Posterior vena cava (tissue), 2 donors: Measurements from ENCODE around the gene NTNG1. TPM values are rescaled to one million over a fixed set of nuclear protein-coding genes. Genes with fewer than 3 reads are reported as not detected.

Experiments
- DNase-seq: peaks from one replicate; pipeline ENCODE4 v3.0.0-alpha.2; 2020; ENCODE audit warnings: low spot score
- intact Hi-C, 2 donors: fragments of 100-400 bp; cut with DNase I; formaldehyde crosslinking; loops; one replicate each; pipeline versions ENCODE4 v1.14.1 to v1.14.2; 2022 to 2023
- total RNA-seq, 2 donors: library from RNA; stranded (reverse); fragmentation: NEBNext Ultra II Directional; extraction: Animal tissue kit (Norgen Biotek cat#: 25700); gene quantifications; one replicate each; pipeline ENCODE4 v1.2.1, GENCODE V29; 2021
- donor health status: DM: yes; HTN: yes; CAD: no.
- donor health status: DM: yes; HTN: yes; CAD: no.

NTNG1 gene
- total RNA-seq, 2 donors from 2014 or later: 0.76 to 4.9 TPM

GRCh38 chr1:107473065-107473464 is 332.2 kb downstream of the NTNG1 start:
- intact Hi-C loops: loop anchor here in 1 of 2 donors (5.0 kb wide), 1 partner anchor 1396 kb away; no protein-coding TSS in a partner anchor
- no peak for DNase-seq

GRCh38 chr1:107474877-107475612 is 334.2 kb downstream of the NTNG1 start:
- intact Hi-C loops: loop anchor here in 1 of 2 donors (5.0 kb wide), 1 partner anchor 1398 kb away; no protein-coding TSS in a partner anchor
- no peak for DNase-seq

GRCh38 chr1:107477233-107477632 is 336.4 kb downstream of the NTNG1 start:
- intact Hi-C loops: no loop called here

GRCh38 chr1:107479865-107480350 is 339.1 kb downstream of the NTNG1 start:
- intact Hi-C loops: no loop called here
- no peak for DNase-seq

More at GRCh38 chr1:107477233-107477632, 336.4 kb downstream of the NTNG1 start:
- no peak for DNase-seq

GRCh38 chr1:107480548-107481415 is 339.9 kb downstream of the NTNG1 start:
- intact Hi-C loops: no loop called here
- DNase-seq: no peak

GRCh38 chr1:107481756-107482384 is 341.0 kb downstream of the NTNG1 start:
- intact Hi-C loops: no loop called here
- DNase-seq: no peak

- no peak for DNase-seq
- intact Hi-C loops: no loop called here
Measured at GRCh38 chr1:107483949-107484348, 343.1 kb downstream of the NTNG1 start.

- no peak for DNase-seq
- intact Hi-C loops: no loop called here
Measured at GRCh38 chr1:107486349-107486748, 345.5 kb downstream of the NTNG1 start.

GRCh38 chr1:107487506-107487905 is 346.7 kb downstream of the NTNG1 start:
- no peak for DNase-seq
- intact Hi-C loops: no loop called here

GRCh38 chr1:107491582-107491981 is 350.7 kb downstream of the NTNG1 start:
- DNase-seq: no peak

GRCh38 chr1:107493111-107493716 is 352.4 kb downstream of the NTNG1 start:
- intact Hi-C loops: no loop called here
- no peak for DNase-seq

More at GRCh38 chr1:107491582-107491981, 350.7 kb downstream of the NTNG1 start:
- intact Hi-C loops: no loop called here

- intact Hi-C loops: no loop called here
- no peak for DNase-seq
Measured at GRCh38 chr1:107494061-107494460, 353.2 kb downstream of the NTNG1 start.

- no peak for DNase-seq
- intact Hi-C loops: loop anchor here in 1 of 2 donors (5.0 kb wide), 1 partner anchor 609 kb away; no protein-coding TSS in a partner anchor
Measured at GRCh38 chr1:107496002-107496401, 355.2 kb downstream of the NTNG1 start.

GRCh38 chr1:107499139-107499744 is 358.4 kb downstream of the NTNG1 start:
- DNase-seq: no peak
- intact Hi-C loops: loop anchor here in 1 of 2 donors (2.0 to 5.0 kb wide), 2 partner anchors 210 to 612 kb away; no protein-coding TSS in a partner anchor

GRCh38 chr1:107501081-107501605 is 360.3 kb downstream of the NTNG1 start:
- intact Hi-C loops: no loop called here
- DNase-seq: no peak

GRCh38 chr1:107510347-107510746 is 369.5 kb downstream of the NTNG1 start:
- intact Hi-C loops: no loop called here
- DNase-seq: no peak

- no peak for DNase-seq
- intact Hi-C loops: no loop called here
Measured at GRCh38 chr1:107512836-107513235, 372.0 kb downstream of the NTNG1 start.

GRCh38 chr1:107514841-107515240 is 374.0 kb downstream of the NTNG1 start:
- DNase-seq: no peak
- intact Hi-C loops: loop anchor here in 1 of 2 donors (5.0 kb wide), 1 partner anchor 227 kb away; no protein-coding TSS in a partner anchor
